OCI-LY7 (cell line): ENCODE measurements around the gene OPRL1.

Source experiments
- EZH2phosphoT487 ChIP-seq: fragments of 200-600 bp; sonication (generic); IDR thresholded peaks from 2 replicates; pipeline ENCODE4 v1.6.1; 2018; ENCODE audit warnings: low read depth, borderline replicate concordance, mild to moderate bottlenecking, mixed run types, antibody characterized with exemption, low read length, moderate library complexity, mixed read lengths
- TF ChIP-seq, protein P1 (sequence below): fragments of 200-600 bp; sonication (generic); conservative IDR thresholded peaks from 2 replicates; pipeline ENCODE4 v1.5.1; 2014; ENCODE audit warnings: mild to moderate bottlenecking, antibody characterized with exemption, low read length, moderate library complexity, mixed read lengths

DNA sequence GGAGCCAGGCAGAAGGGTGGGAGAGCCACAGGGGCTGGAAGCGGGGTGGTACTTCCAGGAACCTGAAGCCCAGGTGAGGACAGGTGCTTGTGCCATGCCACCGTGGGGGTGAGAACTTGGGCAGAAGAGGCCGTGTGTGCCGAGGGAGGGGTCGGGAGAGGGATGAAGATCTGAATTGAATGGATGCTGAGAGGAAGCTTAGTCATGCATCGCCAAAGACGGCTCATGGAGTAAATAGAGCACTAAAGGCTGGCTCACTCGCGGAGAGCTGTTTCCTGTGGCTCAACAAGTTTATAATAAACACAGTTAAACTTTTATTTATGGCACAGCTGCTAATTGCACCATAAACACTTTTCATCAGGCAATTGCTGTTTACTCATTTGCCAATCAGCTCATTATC lies 62.7 kb downstream of the OPRL1 start:
- TF ChIP-seq, protein P1, sequence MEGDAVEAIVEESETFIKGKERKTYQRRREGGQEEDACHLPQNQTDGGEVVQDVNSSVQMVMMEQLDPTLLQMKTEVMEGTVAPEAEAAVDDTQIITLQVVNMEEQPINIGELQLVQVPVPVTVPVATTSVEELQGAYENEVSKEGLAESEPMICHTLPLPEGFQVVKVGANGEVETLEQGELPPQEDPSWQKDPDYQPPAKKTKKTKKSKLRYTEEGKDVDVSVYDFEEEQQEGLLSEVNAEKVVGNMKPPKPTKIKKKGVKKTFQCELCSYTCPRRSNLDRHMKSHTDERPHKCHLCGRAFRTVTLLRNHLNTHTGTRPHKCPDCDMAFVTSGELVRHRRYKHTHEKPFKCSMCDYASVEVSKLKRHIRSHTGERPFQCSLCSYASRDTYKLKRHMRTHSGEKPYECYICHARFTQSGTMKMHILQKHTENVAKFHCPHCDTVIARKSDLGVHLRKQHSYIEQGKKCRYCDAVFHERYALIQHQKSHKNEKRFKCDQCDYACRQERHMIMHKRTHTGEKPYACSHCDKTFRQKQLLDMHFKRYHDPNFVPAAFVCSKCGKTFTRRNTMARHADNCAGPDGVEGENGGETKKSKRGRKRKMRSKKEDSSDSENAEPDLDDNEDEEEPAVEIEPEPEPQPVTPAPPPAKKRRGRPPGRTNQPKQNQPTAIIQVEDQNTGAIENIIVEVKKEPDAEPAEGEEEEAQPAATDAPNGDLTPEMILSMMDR = no peak
- TF ChIP-seq EZH2phosphoT487 = no peak
